GM18520 (cell line): Measurements from ENCODE around the gene ADD1.

ENCODE experiments used
- ATAC-seq: cut with Tn5 transposase; IDR thresholded peaks from one replicate; pipeline ENCODE4 v1.9.1; 2021; ENCODE audit not compliant: unreplicated experiment

Gene ADD1

DNA sequence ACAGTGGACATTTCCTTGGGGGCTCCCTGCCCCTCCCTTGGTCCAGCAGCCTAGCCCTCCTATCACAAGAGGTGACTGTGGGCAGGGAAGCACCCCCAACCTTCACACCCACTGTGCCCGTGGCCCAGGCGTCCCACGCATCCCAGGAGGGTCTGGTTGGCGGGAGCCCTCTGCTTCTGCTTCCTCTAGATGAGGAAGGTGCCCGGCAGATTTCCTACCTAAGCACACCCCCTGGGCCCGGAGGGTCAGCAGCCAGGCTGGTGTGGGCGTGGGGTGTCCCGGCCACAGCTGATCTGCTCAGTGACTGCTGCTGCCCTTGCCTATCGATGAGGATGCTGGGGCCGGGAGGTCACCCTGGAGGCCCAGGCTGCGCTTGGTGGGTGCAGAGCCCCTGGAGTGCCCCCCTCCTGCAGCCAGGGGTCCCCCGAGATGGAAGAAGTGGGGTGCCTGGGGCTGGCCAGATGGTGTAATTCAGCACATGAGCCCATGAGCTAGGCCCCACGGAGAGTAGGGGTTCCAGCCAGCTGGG is 38.6 kb upstream of the ADD1 start:
- no peak for ATAC-seq

DNA sequence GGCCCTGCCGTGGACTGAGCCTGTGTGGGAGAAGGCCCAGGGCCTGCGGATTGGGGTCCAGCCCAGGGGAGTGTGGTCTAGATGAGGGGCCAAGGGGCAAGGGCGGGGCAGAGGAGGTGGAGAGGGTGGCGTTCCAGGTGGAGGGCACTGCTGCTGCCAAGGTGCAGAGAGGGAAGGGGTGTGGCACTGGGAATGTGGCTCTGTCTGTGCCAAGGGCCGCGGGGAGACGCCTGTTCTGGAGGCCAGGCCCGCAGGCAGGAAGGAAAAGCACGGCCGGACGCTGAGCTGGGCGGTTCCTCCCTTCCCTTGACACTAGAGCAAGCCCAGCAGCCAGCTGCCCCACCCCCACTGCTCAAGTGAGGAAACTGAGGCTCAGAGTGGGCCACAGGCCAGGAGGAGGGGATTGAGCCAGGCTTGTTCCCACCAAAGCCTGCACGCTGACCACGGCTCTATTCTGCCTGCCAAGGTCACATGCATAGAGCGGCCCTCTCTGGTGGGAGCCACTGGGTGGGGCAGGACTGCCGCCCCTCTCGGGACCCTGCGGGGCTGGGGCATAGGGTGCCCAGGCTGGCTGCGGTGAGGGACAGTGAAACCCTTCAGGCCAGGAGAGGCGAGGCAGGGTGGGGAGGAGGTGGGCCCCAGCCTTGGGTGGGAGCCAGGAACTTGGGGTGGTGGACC is 37.8 kb upstream of the ADD1 start:
- ATAC-seq: no peak

DNA sequence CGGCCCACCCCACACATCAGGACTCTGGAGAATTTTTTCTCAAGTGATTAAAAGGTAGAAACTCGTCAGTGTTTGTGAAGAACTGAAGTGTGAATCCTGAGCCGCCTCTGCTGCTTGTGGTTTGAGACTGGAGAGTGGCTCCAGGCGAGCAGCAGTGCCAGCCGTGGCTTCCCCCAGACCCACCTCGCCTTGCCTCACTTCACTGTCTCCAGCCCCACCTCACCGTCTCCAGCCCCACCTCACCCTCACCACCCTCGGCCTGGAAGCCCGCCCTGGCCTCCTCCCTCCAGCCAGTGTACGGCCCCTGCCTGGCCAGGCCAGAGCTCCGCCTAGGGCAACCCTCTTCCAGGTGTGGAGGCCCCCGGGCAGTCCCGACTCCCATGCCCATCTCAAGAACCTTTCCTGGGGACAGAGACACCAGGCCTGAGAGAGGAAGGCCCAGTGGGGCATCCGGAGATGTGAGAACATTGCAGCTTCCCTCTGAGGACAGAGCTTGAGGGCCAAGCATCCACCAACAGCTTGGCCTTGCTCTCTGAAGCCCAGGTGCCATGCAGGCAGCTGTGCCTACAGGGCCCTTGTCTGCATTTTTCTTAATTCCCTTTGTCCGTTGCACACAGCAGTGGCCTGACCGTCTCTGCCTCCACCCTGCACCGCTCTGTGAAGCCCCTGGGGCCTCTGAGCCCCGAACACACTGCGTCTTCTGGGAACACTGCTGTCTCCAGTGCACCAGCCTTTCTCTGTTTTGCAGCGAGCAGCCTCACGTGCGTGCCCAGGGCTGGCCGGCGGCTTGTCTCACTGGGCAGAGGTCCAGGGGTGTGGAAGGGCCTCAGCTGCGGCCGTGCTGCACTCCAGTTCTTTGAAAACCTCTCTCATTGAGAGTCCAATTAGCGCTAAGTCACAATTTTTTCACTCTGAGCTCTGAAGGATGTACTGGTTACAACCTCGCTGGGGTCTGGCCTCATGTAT is 37.0 kb upstream of the ADD1 start:
- no peak for ATAC-seq

DNA sequence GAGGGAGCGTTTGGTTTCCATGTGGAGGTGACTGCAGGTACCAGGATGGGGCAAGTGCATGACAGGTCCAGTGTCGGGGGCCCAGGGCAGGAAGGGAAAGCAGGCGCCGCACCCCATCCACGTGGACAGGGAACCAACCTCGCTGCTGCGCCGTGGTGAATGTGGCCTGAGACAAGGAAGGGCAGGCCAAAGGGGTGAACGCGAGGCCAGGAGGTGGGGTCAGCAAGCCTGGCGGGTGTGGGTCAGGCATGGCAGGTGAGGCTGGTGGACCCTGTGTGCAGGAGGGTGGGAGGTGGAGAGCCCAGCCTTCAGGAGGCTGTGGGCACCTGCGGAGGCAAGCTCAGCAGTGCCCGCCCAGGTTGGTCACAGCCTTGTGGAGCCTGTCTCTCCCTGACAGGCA is 36.1 kb upstream of the ADD1 start:
- no peak for ATAC-seq

DNA sequence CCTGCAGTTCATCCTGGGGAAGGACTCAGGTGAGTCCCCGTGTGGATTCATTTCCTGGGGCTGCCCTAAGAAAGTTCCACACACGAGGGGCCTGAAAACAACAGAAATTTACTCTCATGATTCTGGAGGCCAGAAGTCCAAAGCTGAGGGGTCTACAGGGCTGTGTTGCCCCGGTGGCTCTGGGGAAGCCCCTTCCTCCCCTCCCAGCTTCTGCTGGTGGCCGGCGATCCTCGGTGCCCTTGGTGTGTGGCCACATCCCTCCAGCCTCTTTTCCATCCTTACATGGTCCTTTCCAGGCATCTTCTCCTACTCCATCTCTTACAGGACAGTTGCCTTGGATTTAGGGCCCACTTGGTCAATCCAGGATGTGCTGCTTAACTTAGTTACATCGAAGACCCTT is 35.6 kb upstream of the ADD1 start:
- ATAC-seq: no peak

DNA sequence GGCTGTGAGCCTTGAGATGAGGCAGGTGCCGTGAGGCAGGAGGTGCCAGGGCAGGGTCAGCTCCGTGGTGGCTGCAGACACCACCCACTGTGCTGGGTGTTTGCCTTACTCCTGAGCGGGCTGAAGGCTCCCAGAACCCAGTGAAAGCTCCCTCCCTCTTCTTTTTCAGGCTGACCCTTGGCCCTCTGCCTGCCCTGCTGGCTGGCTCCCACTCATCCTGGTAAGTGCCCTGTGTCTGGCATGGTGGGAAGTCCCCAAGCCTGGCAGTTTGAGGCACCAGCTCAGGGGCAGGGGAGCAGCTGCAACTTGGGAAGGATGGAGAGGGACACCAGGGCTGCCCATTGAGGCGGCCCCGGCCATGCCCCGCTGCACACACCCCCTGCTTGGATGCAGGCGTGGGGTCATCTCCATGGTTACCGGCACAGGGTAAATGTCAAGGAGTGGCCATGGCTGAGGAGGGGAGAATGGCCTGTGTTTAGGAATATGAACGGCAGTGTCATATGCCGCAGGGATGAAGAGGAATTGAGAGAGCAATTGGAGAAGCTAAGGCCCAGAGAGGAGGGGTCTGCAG is 33.9 kb upstream of the ADD1 start:
- ATAC-seq: no peak

DNA sequence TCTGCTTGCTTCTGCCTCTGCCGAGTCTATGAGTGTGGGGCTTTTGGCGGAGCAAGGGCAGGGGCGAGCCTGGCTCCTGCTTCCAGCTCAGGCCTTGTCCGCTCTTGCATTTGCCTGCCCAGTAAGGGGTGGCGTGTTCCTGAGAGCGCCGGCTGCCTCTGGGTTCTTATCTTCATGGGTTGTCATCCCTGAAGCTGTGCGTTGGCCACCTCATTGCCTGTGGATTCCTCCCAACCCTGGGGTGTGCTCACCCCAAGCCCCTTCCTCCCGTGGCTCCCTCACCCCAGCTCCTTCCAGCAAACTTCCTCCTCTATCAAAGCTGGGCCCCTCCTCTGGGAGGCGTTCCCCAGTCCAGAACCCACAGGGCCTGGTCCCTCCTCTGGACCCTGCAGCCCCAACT is 33.3 kb upstream of the ADD1 start:
- ATAC-seq: no peak

DNA sequence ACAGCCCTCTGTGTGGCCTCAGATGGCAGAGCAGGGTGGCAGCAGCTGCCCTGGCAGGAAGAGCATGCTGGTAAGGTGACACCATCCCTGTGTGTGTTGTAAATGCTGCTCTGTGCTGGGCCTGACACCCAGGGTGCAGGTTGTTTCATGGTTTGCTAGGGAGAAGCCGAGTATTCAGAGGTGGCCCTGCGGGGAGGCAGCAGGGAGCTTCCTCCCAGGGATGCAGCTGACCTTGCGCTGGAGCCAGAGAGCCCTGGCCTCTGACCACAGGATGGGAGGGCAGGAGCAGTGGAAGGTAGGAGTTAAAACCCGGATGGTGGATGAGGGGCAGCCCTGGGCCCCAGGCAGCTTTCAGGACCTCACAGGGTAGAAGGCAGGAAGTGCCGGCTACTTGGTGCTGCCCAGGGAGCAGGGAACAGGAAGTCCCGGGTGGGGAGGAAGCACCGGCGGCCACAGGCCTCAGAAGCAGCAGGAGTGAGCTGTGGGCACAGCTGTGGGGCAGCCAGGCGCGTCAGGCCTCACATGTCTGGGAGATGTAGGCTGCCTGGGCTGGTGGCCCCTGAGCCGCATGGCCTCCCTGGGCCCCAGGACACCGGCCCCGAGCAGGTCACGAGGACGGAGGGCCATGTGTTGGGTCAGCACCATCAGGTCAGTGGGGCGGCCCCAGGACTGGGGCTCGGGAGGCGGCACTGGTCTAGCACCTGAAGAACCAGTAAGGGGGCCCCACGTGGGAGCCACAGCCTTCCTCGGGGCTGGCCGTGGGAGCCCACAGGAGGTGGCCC is 31.6 kb upstream of the ADD1 start:
- ATAC-seq: peak; percentile 43

DNA sequence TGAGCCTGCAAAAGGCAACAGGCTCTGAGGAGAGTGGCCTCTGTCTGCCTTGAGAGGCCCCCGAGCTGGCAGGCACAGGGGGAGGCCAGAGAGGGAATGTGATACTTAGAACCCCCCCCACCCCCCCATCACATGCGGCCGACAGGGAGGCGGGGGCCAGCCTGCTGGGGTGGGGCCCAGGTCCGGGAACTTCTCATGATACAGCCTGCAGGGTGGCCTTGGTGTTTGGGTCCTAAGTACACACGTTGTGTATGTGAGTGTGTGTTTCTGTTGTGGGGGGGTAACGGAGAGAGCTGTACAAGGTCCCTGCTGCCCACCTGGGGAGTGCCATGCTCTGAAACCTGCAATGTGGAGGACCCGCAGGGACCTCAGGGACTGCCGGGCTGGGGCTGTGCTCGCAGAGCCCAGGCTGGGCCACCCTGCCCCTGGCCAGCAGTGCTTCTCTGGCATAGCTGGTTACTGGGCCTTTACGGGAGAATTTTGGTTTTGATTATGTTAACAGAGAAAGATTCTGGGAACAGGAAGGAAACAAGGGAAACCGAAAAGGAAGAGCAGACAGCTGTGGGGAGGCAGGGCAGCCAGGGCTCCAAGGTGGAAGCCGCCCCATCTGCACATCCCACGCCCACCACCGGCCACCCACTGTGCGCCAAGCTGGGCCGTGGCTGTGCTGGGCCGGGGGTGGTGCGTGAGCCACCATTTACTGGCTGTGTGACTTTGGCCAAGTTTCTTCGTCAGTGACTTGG is 30.9 kb upstream of the ADD1 start:
- ATAC-seq: no peak

DNA sequence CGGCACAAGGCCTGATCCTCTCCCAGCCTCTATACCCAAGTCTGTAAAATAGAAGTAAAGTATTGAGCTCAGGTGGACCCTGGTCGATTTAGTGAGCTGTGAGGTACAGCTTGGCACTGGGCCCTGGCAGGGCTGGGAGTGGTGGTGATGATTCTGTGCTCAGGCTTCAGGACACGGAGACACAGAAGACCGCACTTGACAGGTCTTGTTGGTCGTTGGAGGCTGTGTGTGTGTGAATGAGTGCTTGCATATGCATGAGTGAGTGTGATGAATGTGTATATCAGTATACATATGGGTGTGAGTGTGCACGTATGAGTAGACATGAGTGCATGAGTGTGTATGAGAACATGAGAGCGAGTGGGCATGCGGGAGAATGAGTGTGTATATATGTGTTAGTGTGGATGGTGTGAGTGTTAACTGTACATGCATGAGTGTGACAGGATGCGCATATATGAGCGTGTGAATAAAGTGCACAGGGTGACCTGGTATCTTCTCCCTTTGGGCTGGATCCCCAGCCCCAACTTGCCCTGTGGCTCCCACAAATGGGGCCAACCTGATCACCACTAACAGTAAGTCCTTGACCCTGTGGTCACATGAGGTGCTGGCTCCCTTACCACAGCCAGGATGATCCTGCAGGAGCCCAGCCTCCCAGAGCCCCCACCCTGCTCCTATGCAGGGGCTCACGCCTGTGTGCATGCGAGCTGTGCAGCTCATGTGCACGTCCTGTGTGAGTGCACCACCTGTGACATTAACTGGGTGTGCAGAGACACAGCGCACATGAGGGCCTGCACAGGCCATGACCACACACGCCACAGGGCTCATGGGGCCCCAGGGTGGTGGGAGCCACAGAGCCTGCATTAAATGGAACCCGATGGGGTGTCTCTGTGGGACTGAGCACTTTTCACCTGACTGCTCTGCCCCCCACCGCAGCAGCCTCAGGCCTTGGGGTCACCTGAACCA is 29.9 kb upstream of the ADD1 start:
- no peak for ATAC-seq

DNA sequence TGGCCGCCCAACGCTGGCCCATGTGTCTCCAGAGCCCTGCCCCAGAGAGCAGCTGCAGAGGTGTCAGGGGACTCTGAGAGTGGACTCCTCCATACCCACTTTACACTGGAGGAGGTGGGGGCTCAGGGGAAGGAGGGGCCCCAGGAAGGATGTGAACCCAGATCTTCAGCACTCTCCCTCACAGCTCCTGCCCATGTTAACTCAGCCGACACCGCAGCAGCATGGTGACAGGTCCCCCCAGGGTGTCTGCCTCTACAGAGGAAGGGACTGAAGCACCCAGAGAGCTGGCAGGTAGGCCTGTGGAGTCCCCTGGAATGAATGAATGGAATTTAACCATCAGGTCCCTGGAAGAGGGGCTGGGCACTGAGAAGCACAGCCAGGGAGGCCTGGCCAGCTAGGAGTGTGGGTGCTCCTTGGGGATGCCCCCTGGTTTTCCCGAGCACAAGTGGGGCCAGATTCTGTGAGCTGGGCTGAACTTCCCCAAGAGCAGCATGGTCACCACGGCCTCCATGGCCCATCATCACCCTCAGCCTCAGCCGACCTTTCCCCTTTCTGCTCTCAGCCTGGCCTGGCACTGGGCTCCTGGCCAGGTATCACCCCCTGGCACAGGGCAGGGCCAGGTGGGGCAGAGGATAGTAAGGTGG is 28.9 kb upstream of the ADD1 start:
- no peak for ATAC-seq

DNA sequence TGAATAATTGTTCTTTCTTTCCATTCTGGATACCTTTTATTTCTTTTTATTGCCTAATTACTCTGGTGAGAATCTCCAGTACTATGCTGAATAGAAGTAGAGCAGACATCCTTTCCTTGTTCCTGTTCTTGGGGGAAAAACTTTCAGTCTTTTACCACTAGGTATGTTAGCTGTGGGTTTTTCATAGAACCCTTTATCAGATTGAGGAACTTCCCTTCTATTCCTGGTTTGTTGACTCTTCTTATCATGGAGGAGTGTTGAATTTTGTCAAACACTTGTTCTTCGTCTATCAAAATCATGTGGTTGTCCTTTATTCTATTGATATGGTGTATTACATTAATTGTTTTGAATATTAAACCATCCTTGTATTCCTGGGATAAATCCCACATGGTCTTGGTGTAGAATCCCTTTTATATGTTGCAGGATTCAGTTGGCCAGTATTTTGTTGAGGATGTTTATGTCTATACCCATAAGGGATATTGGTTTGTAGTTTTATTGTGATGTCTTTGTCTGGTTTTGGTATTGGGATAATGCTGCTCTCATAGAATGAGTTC is 27.2 kb upstream of the ADD1 start:
- ATAC-seq: no peak

DNA sequence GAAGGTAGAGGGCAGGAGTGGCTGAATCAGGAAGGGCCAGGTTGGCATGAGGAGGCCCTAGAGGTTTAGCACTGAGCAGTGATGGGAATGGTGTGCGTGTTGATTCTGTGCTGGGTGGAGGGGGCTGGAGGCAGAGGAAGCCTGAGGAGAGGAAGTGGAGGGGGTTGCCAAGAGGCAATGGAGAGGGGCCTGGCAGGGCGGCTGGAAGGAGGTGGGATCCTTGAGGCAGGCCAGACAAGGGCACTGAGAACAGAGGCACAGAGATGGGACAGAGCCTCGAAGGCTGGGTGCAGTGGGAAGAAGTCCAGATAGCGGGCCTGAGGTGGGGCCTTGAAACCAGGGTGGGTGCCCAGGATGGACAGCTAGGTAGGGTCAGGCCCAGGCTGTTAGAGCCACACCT is 26.5 kb upstream of the ADD1 start:
- ATAC-seq: no peak

DNA sequence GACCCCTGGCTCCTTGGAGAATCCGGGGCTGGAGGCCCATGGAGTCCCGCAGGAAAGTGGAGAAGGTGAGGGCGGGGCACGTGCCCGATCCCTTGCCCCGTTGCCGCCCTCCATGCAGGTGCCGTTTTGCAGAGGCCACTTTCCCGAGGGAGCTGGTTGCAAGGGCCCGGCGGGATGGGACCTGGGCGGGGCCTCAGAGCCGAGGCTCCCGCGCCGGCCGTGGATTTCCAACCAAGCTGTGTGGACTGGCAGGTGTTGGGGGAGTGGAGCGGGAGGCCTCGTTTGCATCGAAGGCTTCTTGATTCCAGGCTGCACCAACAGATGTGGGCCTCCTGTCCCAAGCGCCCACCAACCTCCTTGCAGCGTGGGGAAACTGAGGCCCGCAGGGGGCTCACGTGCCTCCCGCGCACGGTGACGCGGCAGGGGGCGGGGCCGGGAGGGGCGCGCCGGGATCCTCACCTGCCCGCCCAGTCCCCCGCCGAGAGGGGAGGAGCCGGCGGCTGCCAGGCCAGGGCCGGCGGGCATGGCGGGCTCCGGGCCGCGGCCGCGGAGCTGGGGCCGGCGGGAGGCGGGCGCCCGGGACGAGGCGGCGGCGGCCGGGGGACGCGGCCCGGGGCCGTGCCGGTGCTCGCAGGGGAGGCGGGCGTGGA is 25.8 kb upstream of the ADD1 start:
- ATAC-seq: no peak

DNA sequence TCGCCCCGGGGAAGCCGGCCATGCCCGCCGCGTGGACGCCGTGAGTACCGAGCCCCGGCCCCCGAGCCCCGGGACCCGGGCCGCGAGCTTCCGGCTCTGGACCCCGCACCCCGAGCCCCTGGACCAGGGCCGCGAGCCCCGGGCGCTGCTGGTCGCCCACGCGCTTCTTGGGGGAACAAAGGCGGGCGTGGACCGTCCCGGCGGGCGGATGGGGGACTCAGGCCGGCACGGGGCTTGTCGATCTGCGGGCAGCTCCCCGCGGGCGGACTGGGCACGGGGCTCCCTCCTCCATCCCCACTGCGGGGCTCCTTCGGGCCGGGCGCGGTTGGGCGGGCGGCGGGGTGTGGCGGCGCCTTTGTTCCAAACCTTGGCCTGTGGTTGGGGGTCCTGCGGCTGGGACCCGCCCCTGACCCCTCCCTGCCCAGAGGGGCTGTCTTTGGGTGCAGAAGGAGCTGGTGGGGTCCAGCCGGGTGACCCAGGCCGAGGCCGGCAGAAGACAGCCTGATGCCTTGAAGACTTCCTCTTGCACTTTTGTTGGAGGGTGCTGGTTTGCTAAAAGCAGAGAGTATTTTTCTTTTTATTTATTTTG is 25.2 kb upstream of the ADD1 start:
- ATAC-seq: no peak

DNA sequence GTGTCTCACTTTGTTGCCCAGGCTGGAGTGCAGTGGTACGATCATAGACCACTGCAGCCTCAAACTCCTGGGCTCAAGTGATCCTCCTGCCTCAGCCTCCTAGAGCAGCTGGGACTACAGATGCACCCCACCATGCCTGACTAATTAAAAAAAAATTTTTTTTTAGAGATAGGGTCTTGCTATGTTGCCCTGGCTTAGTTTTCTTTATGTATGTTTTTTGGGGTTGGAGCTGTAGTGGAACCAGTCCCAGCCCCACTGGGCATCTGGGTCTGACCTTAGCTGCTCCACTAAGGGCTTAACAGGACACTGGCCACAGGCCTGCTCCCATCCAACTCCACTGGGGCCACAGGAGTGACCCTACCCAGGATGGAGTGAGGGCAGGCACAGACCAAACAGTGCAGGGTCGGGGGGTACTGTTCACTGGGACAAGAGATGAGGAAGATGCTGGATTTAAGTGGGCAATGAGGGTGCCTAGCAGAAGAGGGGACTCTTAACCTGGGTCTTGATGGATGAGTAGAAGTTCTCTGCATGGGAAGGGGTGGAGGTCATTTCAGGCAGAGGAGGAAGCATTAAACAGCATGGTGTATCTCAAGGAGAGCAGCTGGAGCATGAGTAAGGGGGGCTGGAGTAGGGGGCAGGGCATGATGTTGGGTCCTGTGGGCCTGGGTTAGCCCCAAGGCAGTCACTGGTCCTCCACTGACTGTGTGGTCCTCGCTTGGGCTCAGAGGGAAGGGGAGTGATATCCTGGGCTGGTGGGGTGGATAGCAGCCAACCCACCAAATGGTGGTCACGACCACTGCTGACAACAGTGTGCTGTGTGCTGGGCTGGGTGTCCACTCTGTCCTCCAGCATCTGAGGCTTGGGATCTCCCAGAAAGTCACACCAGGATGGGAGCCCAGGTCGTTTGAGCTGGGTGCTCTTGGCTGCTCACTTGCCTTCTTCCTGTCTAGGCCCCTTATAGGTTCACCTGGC is 24.1 kb upstream of the ADD1 start:
- ATAC-seq: no peak
